GM21737 (cell line): ENCODE results near the gene SERPINB5.

Source experiments
- ATAC-seq: cut with Tn5 transposase; IDR thresholded peaks from one replicate; pipeline ENCODE4 v1.9.1; 2021; ENCODE audit warnings: mild to moderate bottlenecking, moderate library complexity; ENCODE audit not compliant: unreplicated experiment

Gene SERPINB5

DNA sequence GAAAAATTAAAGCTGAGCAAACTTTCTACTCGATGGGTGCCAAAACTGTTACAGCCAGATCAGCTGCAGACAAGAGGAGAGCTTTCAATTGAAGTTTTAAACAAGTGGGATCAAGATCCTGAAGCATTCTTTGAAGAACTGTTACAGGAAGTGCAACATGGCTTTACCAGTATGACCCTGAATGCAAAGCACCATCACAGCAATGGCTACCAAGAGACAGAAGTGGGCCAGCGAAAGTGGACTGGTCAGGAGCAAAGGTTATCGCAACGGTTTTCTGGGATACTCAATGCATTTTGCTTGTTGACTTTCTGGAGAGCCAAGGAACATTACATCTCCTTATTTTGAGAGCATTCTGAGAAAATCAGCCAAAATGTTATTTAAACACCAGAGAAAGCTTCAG, 9.1 kb upstream of the SERPINB5 start:
- no peak for ATAC-seq

DNA sequence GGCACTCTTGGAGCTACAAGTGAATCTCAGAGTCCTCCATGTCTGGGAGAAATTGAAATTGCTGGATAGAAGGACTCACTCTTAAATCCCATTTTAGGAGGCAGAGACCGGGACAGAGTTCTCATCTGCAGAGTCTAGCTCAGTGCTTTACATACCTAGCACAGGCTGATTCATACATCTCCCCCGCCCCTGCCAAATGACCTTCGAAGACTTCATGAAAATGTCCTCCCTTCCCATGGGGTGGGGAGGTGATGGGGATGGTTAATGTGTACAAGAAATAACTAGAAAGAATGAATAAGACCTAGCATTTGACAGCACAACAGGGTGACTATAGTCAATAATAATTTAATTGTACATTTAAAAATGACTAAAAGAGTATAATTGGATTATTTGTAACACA, 8.2 kb upstream of the SERPINB5 start:
- ATAC-seq, result no peak

DNA sequence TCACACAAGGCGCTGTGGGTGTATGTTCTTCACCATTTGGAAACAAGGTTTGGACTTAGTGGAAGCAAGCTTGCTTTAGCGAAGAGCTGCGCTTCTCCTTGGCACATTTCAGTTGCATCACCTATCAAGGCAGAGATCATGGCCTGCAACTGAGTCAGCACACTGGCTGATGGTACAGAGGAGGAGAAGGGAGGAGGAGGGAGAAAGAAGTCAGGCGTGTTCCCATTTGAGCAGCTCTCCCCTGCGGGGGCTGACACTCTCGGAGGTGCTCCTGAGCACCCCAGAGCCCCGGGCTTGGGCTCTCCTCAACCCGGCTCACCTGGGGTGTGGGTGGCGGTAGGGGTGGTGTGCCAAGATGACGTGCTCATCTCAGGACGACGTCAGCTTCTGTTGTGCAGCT, 6.0 kb upstream of the SERPINB5 start:
- ATAC-seq, result no peak

DNA sequence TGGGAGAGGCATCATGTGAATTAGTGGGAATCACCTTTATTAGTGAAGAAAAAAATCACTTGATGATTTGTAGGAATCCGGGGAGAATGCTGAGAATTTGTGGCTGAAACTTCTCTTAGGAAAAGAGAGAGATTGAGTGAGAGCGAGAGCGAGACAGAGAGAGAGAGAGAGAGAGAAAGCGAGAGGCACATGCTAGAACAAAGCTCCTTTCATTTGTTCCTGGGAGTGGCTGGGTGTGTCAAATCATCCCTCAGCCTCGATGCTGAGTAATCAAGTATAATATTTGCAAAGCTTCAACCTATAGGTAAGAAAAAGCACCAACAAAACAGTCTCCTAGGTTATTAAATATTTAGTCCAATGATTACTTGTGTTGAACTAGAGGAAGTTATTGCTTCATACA, 4.4 kb upstream of the SERPINB5 start:
- ATAC-seq, result no peak

DNA sequence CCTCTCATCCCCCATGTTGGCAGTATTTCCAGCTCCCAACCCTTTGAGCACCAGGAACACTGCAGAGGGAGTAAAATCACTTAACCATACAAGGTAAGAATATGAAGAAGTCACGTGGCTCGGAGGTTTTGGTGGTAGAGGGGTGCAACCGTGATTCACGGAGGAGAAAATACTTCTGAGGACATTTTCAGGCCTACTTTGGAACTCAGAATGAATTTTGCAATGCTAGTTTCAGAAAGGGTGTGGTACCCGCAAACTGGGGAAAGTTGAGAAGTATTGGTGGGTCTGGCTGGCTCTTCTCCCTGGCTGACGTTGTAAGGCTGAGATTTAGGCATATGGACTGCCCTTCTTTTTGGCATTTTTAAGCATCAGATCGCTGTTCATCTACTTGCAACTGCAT, 442 bp downstream of the SERPINB5 start:
- ATAC-seq, result no peak

DNA sequence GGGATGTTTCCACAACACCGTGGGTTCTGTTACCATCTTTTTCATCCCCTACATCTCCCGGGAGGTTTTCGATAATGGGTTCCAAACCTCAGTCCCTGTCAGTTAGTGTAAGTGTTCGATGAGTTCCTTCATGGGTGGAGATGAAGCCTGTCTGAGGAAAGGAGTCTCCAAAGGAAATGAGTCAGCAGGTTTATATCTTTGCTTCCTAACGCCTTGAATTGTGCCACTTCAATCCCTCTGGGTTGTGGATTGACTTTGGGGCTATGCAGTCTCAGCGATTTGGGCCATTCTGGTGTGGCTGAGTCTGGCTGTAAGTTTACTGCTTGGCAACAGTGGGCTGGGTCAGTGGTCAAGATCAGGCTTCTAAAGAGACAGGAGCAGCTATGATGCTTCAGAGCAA, 1.2 kb downstream of the SERPINB5 start:
- no peak for ATAC-seq

GRCh38 chr18:63479826-63480225, 3.1 kb downstream of the SERPINB5 start:
- ATAC-seq, result no peak

DNA sequence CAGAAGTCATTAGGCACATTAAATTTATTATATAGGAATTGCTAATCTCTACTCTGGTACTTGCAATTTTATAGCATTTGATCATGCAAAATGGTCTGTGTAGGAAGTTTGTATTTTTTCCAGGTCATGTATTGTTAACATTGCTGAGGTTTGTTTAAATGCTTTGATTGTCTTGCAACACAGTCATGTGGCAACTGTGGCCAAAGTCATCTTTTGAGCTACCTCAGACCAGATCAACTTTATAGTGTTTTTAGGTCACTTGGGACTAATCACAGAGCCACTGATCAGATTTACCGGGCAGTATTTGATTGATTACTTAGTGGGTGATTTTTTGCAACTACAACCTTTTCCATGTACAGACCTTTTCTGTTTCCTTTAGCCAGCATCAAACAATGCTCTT, 3.7 kb downstream of the SERPINB5 start:
- ATAC-seq, result no peak

DNA sequence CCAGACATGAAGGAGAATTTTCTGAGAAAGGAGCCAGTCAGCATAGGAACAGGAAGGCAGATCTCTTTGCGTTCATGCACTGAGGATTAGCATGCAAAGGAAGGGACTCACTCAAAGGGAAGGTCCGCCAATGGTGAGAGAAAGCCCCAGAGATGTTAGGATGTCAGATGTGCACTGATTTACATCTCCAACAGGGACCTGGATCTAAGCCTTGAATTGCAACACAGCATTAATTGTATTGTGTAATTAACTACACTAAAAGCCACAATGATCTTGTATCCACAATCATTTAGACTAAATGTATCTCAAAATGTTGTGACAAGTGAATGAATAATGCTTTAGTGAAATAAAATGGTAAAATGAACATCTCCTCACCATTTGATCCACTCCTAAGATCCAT, 4.2 kb downstream of the SERPINB5 start:
- ATAC-seq, result no peak

- no peak for ATAC-seq
Observed at GRCh38 chr18:63487676-63488075, 10.9 kb downstream of the SERPINB5 start.

- no peak for ATAC-seq
Observed at GRCh38 chr18:63488160-63488559, 11.4 kb downstream of the SERPINB5 start.

- ATAC-seq, result no peak
Observed at GRCh38 chr18:63492851-63493250, 16.1 kb downstream of the SERPINB5 start.

DNA sequence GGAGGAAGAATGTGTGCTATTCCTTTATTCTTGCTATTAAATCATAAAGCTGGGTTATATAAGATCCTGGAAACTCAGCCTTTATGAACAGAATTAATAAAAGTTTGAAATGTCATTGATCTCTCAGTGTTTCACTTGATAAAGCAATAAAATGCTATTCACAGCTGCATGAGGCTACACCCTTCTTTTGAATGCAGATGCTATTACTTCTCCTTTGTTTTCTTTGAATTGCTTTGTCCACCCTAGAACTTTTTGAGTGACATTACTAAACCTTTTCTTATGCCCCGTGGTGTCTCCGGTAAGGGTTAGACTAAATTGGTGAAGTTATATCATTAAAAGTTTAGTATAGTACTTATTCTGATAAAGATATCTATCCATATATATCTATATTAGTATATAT, 18.9 kb downstream of the SERPINB5 start:
- ATAC-seq, result no peak

DNA sequence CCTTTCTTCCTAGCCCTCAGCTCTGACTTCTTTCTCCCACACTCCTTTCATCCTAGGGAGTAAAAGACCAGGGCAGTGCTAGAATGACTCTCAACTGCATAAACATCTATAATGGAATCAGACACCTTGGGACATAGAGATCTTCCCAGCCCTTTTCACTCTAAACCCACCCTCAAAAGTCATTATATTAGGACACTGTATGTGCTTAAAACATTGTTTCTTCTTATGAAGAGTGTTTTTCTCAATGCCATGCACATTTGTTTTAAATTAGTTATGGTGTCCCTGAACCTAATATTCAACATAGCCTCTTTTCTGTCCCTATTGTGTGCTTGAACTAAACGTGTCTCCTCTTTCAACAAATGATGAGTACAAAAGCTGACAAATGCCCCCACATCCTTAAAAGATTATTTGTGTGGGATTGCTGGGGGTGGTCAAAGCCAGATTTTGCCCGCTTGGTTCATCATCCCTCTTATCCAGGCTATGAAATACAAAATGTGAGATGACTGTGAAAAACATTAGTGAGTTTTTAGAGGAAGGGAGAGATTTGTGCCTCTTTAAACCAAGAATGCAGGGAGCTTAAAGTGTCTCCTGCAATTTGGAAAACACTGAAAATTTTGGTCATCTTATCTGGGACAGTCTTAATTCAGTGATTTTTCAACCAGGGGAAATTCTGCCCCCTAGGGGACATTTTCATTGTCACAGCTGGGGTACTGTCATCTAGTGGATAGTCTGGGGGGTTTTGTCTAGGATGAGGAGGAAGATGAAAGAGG, 29.0 kb downstream of the SERPINB5 start:
- ATAC-seq, result no peak

DNA sequence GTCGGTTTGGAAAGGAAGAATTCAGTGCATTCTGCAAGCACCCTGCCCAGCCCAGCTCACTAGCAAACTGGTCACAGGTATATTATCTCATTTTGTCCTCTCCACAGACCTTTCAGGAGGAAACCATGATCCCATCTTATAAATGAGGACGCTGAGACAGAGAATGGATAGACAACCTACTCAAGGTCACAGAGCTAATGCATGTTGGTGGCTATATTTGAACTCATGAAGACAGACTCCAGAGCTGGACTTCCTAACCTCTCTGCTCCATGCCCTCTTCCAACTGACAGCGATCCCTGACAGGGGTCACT, 29.5 kb downstream of the SERPINB5 start:
- no peak for ATAC-seq

DNA sequence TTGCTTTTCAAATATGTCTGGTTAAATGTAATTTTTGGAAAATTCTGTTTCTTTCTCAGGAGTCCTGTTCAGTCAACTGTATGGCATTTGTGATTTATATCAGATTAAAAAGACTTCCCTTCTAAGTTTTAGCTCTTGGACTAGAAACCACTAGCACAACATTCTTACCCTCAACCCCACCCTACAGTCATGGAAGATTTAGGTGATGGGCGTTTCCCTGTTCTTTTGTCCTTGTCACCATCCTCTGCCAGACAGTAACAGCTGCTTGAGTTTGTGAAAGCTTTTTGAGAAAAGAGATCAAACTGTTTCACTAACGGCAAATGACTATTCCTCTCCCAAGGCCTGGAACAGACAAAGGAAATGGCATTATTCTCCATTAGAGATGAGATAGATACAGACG, 31.8 kb downstream of the SERPINB5 start:
- ATAC-seq, result no peak

- ATAC-seq, result no peak
Observed at GRCh38 chr18:63511285-63511684, 34.5 kb downstream of the SERPINB5 start.

DNA sequence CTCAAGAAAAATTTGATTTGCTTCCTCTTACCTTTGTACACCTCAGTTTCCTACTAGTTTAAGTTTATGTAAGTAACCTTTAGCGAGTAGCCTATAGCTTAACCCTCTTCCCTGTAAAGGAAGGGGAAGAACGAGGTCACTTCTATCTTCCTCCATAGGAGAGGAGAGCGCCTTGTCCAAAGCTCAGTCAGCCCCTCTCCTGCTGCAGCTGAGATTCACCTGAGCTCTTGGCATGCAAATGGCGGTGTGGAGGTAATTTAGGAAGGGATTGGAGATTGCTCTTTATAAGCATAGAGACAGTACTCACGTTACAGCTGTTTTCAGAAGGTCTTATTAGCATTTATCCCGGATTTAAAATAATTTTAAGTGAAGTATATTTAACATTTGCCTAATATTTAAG, 37.6 kb downstream of the SERPINB5 start:
- ATAC-seq, result no peak

- no peak for ATAC-seq
Observed at GRCh38 chr18:63514888-63515678, 38.3 kb downstream of the SERPINB5 start.

DNA sequence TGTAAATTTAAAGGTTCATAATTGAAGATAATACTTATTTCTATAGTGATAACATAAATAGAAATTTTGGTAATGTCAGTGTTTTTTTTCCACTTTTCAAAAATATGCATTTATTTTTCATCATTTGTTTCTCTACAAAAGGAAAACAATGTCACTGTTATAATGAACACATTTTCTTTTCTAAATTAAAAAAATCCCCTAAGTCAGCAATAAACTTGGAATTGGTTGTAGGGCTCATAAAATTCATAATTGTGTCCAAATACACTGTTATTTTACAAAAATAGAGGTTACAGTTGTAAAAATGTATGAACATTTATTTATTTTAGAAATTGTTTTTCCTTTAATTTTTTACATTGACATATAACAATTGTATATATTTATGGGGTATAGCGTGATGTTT, 39.0 kb downstream of the SERPINB5 start:
- ATAC-seq, result no peak

DNA sequence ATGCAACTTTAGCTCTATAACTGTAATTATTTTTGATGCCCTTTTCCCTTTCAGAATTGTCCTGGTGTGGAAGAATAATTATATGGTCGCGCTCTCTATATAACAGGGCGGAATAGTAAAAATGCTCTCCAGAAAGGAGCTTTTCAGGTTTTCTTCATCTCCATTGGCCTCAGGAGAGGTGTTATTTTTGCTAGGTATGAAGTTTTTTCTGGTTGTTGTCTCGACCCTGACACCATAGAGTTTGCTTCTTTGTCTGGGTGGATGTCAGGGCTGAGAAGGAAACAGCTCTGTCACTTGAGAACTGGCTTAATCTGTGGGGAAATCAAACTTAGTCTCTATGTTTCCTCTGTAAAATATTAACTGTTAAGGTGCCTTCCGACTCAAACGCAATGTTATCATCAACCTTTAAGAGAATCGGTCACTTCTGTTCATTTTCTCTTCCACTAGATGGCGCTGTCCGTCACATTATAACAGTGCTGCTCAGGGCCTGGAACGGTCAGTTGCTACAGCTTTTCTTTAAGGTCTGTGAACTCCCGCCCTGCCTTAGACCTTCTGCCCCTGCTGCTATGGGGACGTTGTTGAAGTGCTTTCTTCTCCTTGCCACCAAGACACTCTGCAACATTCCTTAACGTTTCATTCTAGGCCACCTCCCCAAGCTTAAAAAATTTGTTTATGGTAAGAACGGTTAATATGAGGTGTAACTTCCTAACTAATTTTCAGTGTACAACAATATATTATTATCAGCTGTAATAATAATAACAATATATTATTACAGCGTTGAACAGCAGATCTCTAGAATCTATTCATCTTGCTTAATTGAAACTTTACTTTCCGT, 41.6 kb downstream of the SERPINB5 start:
- ATAC-seq, result peak; percentile 90
